HepG2 (cell line): Measurements from ENCODE around the gene MCM3AP. TPM values are rescaled to one million over a fixed set of nuclear protein-coding genes. Genes with fewer than 3 reads are reported as not detected.

Experiments
- HMGXB3 ChIP-seq: sonication (generic); formaldehyde crosslinking; IDR thresholded peaks from 2 replicates; pipeline ENCODE4 v1.4.0; 2020; ENCODE audit warnings: missing genetic modification reagents, borderline replicate concordance
- KLF12 ChIP-seq: sonication (generic); formaldehyde crosslinking; IDR thresholded peaks from 2 replicates; pipeline ENCODE4 v1.4.0; 2020; ENCODE audit warnings: missing genetic modification reagents, borderline replicate concordance
- KLF16 ChIP-seq, 2 experiments: sonication (generic) in 1 of 2; formaldehyde crosslinking in 1 of 2; IDR thresholded peaks; 2 replicates each; pipeline versions ENCODE4 v1.6.1 to v1.8.0; 2016 to 2023; ENCODE audit warnings: missing genetic modification reagents in 2 of 2, missing compliant biosample characterization in 1 of 2
- KMT2A ChIP-seq: sonication (generic); formaldehyde crosslinking; IDR thresholded peaks from 2 replicates; pipeline ENCODE4 v1.4.0; 2020; ENCODE audit warnings: missing genetic modification reagents
- PCBP2 ChIP-seq: fragments of 200-400 bp; formaldehyde crosslinking; optimal IDR thresholded peaks from 2 replicates; pipeline ENCODE3; 2018; ENCODE audit warnings: low read length, low read depth; ENCODE audit not compliant: poor library complexity, severe bottlenecking
- RBM39 ChIP-seq: fragments of 200-400 bp; formaldehyde crosslinking; IDR thresholded peaks from one replicate; pipeline ENCODE4 v1.6.1; 2018; ENCODE audit warnings: antibody characterized with exemption, mild to moderate bottlenecking, low read depth, low read length; ENCODE audit not compliant: poor library complexity, severe bottlenecking
- RNF219 ChIP-seq: sonication (generic); formaldehyde crosslinking; IDR thresholded peaks from 2 replicates; pipeline ENCODE4 v1.5.0; 2020; ENCODE audit warnings: mild to moderate bottlenecking, missing genetic modification reagents
- SNRNP70 ChIP-seq: fragments of 200-400 bp; formaldehyde crosslinking; IDR thresholded peaks from 2 replicates; pipeline ENCODE4 v1.6.1; 2017; ENCODE audit warnings: mild to moderate bottlenecking, low read depth, low read length, moderate library complexity
- ZNF276 ChIP-seq: sonication (generic); formaldehyde crosslinking; IDR thresholded peaks from 2 replicates; pipeline ENCODE4 v1.4.0; 2020; ENCODE audit warnings: mild to moderate bottlenecking, low read depth, missing genetic modification reagents
- ZNF30 ChIP-seq: sonication (generic); formaldehyde crosslinking; IDR thresholded peaks from 2 replicates; pipeline ENCODE4 v1.5.0; 2020; ENCODE audit warnings: mild to moderate bottlenecking, missing genetic modification reagents
- ZNF44 ChIP-seq: sonication (generic); formaldehyde crosslinking; IDR thresholded peaks from 2 replicates; pipeline ENCODE4 v1.5.1; 2020; ENCODE audit warnings: mild to moderate bottlenecking, missing genetic modification reagents
- polyA plus RNA-seq, 8 experiments: library from polyadenylated mRNA; depleted of rRNA in 3 of 8; stranded (reverse) in 7 of 8; unstranded in 1 of 8; fragments of >200 nt; fragmentation: Illumina TruSeq in 4 of 8; extraction: Trizol in 4 of 8; gene quantifications; 2 replicates each; pipeline versions ENCODE4 v1.2.1 to v1.2.3, GENCODE V29; 2011 to 2016; ENCODE audit warnings: low read depth in 4 of 8, missing spikeins in 1 of 8, mixed read lengths in 1 of 8; ENCODE audit not compliant: insufficient read depth in 1 of 8
- total RNA-seq, 5 experiments: library from RNA; depleted of rRNA; stranded (reverse); fragments of >200 nt; fragmentation: Illumina TruSeq; extraction: Trizol; gene quantifications; 2 replicates each; pipeline ENCODE4 v1.2.3, GENCODE V29; 2016; ENCODE audit warnings: low read depth in 1 of 5
- TF ChIP-seq, protein P1 (sequence below): sonication (generic); formaldehyde crosslinking; IDR thresholded peaks from 2 replicates; pipeline ENCODE4 v1.4.0; 2020; ENCODE audit warnings: low read depth, missing genetic modification reagents
- TF ChIP-seq, protein P2 (sequence below): IDR thresholded peaks from 2 replicates; pipeline ENCODE4 v1.6.1; 2012; ENCODE audit warnings: low read depth, low read length, improper control_type of control experiment

The MCM3AP gene
- total and polyA plus RNA-seq, 2 of the 13 experiments (the other 11 are each of a cell fraction or from before 2014, with no cell fraction given), result 27.0 to 54.7 TPM

DNA sequence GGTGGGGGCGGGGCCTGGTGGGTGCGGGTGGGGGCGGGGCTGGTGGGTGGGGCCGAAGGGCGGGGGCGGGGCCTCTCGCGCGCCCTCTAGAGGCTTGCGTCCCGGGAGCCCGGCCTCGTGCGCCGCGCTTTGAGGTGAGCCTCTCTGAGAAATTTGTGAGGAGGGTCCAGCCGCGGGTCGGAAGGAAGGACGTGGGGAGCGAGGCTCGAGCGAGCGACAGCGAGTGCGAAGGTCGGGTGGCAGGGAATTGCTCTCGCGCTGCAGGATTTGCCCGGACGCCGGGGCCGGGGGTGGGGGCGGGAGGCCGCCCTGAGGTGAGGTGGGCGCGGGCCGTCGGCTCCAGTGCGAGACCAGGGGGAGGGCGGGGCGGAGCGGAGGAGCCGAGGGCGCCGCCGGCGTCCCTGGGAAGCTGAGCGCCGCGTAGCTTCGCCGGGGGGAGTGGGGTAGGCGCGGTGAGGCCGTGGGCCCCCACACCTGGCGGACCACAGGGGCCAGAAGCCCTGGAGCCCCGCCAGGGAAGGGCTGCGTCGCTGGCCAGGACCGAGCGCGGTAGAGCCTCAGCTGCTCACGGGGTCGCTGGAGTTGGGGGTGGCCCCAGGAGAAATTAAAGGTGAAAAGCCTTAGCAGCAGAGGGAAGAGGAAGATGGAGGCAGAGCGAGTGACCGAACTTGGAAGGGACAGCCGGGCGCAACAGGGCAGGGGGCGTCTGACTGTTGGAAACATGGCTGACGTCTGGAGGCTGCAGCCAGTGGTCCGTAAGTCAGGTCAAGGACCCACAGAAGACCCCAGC is 56.1 kb downstream of the MCM3AP start (continued):
- TF ChIP-seq RNF219 (no peak), ZNF44 (no peak), ZNF30 (CRISPR knock-in tag) (no peak), KLF16 (CRISPR knock-in tag; IDR thresholded peaks at IDR 0.05) (no peak), RBM39 (no peak), KLF12 (CRISPR knock-in tag) (no peak), PCBP2 (no peak), ZNF276 (CRISPR knock-in tag) (no peak), KMT2A (CRISPR knock-in tag) (0 out of 2 replicates have a peak, but pooled peaks have one; percentile 48), HMGXB3 (CRISPR knock-in tag) (no peak), SNRNP70 (no peak)
- TF ChIP-seq, protein P1, sequence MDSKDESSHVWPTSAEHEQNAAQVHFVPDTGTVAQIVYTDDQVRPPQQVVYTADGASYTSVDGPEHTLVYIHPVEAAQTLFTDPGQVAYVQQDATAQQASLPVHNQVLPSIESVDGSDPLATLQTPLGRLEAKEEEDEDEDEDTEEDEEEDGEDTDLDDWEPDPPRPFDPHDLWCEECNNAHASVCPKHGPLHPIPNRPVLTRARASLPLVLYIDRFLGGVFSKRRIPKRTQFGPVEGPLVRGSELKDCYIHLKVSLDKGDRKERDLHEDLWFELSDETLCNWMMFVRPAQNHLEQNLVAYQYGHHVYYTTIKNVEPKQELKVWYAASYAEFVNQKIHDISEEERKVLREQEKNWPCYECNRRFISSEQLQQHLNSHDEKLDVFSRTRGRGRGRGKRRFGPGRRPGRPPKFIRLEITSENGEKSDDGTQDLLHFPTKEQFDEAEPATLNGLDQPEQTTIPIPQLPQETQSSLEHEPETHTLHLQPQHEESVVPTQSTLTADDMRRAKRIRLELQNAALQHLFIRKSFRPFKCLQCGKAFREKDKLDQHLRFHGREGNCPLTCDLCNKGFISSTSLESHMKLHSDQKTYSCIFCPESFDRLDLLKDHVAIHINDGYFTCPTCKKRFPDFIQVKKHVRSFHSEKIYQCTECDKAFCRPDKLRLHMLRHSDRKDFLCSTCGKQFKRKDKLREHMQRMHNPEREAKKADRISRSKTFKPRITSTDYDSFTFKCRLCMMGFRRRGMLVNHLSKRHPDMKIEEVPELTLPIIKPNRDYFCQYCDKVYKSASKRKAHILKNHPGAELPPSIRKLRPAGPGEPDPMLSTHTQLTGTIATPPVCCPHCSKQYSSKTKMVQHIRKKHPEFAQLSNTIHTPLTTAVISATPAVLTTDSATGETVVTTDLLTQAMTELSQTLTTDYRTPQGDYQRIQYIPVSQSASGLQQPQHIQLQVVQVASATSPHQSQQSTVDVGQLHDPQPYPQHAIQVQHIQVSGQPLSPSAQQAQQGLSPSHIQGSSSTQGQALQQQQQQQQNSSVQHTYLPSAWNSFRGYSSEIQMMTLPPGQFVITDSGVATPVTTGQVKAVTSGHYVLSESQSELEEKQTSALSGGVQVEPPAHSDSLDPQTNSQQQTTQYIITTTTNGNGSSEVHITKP (CRISPR knock-in tag), result no peak
- TF ChIP-seq, protein P2, sequence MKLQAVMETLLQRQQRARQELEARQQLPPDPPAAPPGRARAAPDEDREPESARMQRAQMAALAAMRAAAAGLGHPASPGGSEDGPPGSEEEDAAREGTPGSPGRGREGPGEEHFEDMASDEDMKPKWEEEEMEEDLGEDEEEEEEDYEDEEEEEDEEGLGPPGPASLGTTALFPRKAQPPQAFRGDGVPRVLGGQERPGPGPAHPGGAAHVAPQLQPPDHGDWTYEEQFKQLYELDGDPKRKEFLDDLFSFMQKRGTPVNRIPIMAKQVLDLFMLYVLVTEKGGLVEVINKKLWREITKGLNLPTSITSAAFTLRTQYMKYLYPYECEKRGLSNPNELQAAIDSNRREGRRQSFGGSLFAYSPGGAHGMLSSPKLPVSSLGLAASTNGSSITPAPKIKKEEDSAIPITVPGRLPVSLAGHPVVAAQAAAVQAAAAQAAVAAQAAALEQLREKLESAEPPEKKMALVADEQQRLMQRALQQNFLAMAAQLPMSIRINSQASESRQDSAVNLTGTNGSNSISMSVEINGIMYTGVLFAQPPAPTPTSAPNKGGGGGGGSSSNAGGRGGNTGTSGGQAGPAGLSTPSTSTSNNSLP, result no peak
